ENCODE data around the gene ZNF638.

Gene ZNF638

GRCh38 chr2:71463342-71463654 is 131.7 kb downstream of the ZNF638 start:
- Histone ChIP-seq H3K36me3 (ENCODE audit: insufficient read depth, low read length) (no peaks in the 10 kb centered on the region), H4K20me1 (ENCODE audit: insufficient read depth, low read length, poor library complexity, severe bottlenecking) (no peaks in the 10 kb centered on the region), H3K4me3 (ENCODE audit: low read length, poor library complexity, severe bottlenecking) (no peak overlapping the region), H3K4me2 (ENCODE audit: low read depth, low read length, poor library complexity, severe bottlenecking) (no peak overlapping the region), H3K9ac (ENCODE audit: low read depth, low read length, poor library complexity, severe bottlenecking) (no peak overlapping the region), H3K79me2 (ENCODE audit: insufficient read depth, low read length) (no peaks in the 10 kb centered on the region), H3K9me3 (ENCODE audit: insufficient read depth, low read depth, low read length) (peaks cover 6% of the 10 kb centered on the region; the same call in 1 of the 2 replicates), H3F3A (ENCODE audit: low read depth) (no peaks in the 10 kb centered on the region), H3K9me2 (replicated peaks; ENCODE audit: low read depth, low read length) (no peaks in the 10 kb centered on the region), H3K27me3 (ENCODE audit: insufficient read depth, low read length, poor library complexity, severe bottlenecking) (no peaks in the 10 kb centered on the region), H3K4me1 (ENCODE audit: insufficient read depth, low read length, poor library complexity, severe bottlenecking) (no peaks in the 10 kb centered on the region), H2AFZ (ENCODE audit: low read length) (no peak overlapping the region)
- TF ChIP-seq EZH2phosphoT487 (IDR thresholded peaks at IDR 0.05; ENCODE audit: borderline replicate concordance) (no peak), CTCF (conservative IDR thresholded peaks at IDR 0.05; ENCODE audit: low read length) (no peak)

- H3K9ac ChIP-seq (ENCODE audit: low read depth, low read length, poor library complexity, severe bottlenecking), result no peak overlapping the region
- H4K20me1 ChIP-seq (ENCODE audit: insufficient read depth, low read length, poor library complexity, severe bottlenecking), result no peaks in the 10 kb centered on the region
- H3K4me1 ChIP-seq (ENCODE audit: insufficient read depth, low read length, poor library complexity, severe bottlenecking), result no peaks in the 10 kb centered on the region
- H3K27me3 ChIP-seq (ENCODE audit: insufficient read depth, low read length, poor library complexity, severe bottlenecking), result no peaks in the 10 kb centered on the region
- no peak overlapping the region for H2AFZ ChIP-seq (ENCODE audit: low read length)
- H3K9me2 ChIP-seq (replicated peaks; ENCODE audit: low read depth, low read length), result no peaks in the 10 kb centered on the region
- no peaks in the 10 kb centered on the region for H3F3A ChIP-seq (ENCODE audit: low read depth)
- no peaks in the 10 kb centered on the region for H3K36me3 ChIP-seq (ENCODE audit: insufficient read depth, low read length)
- no peak for TF ChIP-seq CTCF (conservative IDR thresholded peaks at IDR 0.05; ENCODE audit: low read length)
- TF ChIP-seq EZH2phosphoT487 (IDR thresholded peaks at IDR 0.05; ENCODE audit: borderline replicate concordance), result no peak
- no peak overlapping the region for H3K4me2 ChIP-seq (ENCODE audit: low read depth, low read length, poor library complexity, severe bottlenecking)
- peaks cover 6% of the 10 kb centered on the region; the same call in 1 of the 2 replicates for H3K9me3 ChIP-seq (ENCODE audit: insufficient read depth, low read depth, low read length)
- no peak overlapping the region for H3K4me3 ChIP-seq (ENCODE audit: low read length, poor library complexity, severe bottlenecking)
- H3K79me2 ChIP-seq (ENCODE audit: insufficient read depth, low read length), result no peaks in the 10 kb centered on the region
Measured at GRCh38 chr2:71464389-71464788, 132.8 kb downstream of the ZNF638 start.

- no peaks in the 10 kb centered on the region for H3K27me3 ChIP-seq (ENCODE audit: insufficient read depth, low read length, poor library complexity, severe bottlenecking)
Measured at GRCh38 chr2:71465356-71465755, 133.8 kb downstream of the ZNF638 start.

More at GRCh38 chr2:71465356-71465755, 133.8 kb downstream of the ZNF638 start:
- TF ChIP-seq EZH2phosphoT487 (IDR thresholded peaks at IDR 0.05; ENCODE audit: borderline replicate concordance) (no peak), CTCF (conservative IDR thresholded peaks at IDR 0.05; ENCODE audit: low read length) (no peak)
- Histone ChIP-seq H3K4me2 (ENCODE audit: low read depth, low read length, poor library complexity, severe bottlenecking) (no peak overlapping the region), H3K36me3 (ENCODE audit: insufficient read depth, low read length) (no peaks in the 10 kb centered on the region), H3K9me3 (ENCODE audit: insufficient read depth, low read depth, low read length) (peaks cover 6% of the 10 kb centered on the region; the same call in 1 of the 2 replicates), H4K20me1 (ENCODE audit: insufficient read depth, low read length, poor library complexity, severe bottlenecking) (no peaks in the 10 kb centered on the region), H3K9me2 (replicated peaks; ENCODE audit: low read depth, low read length) (no peaks in the 10 kb centered on the region), H3K9ac (ENCODE audit: low read depth, low read length, poor library complexity, severe bottlenecking) (no peak overlapping the region), H3K79me2 (ENCODE audit: insufficient read depth, low read length) (no peaks in the 10 kb centered on the region), H3K4me3 (ENCODE audit: low read length, poor library complexity, severe bottlenecking) (no peak overlapping the region), H3K4me1 (ENCODE audit: insufficient read depth, low read length, poor library complexity, severe bottlenecking) (no peaks in the 10 kb centered on the region), H2AFZ (ENCODE audit: low read length) (no peak overlapping the region), H3F3A (ENCODE audit: low read depth) (no peaks in the 10 kb centered on the region)

All from Loucy (cell line).